H1 (cell line): ENCODE data around the gene STEAP2. TPM values are rescaled to one million over a fixed set of nuclear protein-coding genes. Genes with fewer than 3 reads are reported as not detected.

Experiments
- CTCF ChIA-PET: fragments of 300-600 bp; sonication (Branson Sonifier 250); formaldehyde crosslinking; loops from one replicate; lab custom pipeline; 2021; ENCODE audit not compliant: partially characterized antibody; lab: Charles Lee
- POLR2A ChIA-PET: fragments of 300-600 bp; sonication (Branson Sonifier 250); formaldehyde crosslinking; loops from one replicate; lab custom pipeline; 2021; ENCODE audit warnings: inconsistent platforms; ENCODE audit not compliant: partially characterized antibody; lab: Charles Lee
- DNase-seq, 2 experiments: peaks; one replicate each; pipeline versions ENCODE4 v3.0.0 to v3.0.0-alpha.2; 2010 to 2022; ENCODE audit warnings: low spot score in 2 of 2, low read depth in 1 of 2, mixed read lengths in 1 of 2
- FAIRE-seq: peaks from 2 replicates; lab custom pipeline; 2011; peaks lifted over from hg19 to GRCh38; lab: Jason Lieb, UNC
- H2AFZ ChIP-seq: 2 replicates; pipeline ENCODE4 v1.8.1; 2012; ENCODE audit warnings: low read length, inconsistent platforms
- H2AK5ac ChIP-seq: 2 replicates; pipeline ENCODE4 v1.6.1; 2013; ENCODE audit warnings: low read depth, low read length
- H2BK120ac ChIP-seq: replicated peaks from 2 replicates; pipeline ENCODE3; 2013; ENCODE audit warnings: low read depth, low read length, inconsistent platforms
- H2BK12ac ChIP-seq: 2 replicates; pipeline ENCODE4 v1.6.1; 2013; ENCODE audit warnings: low read depth, low read length
- H2BK15ac ChIP-seq: 2 replicates; pipeline ENCODE4 v1.6.1; 2013; ENCODE audit warnings: low read length
- H2BK20ac ChIP-seq: 2 replicates; pipeline ENCODE4 v1.6.1; 2013; ENCODE audit warnings: low read length
- H2BK5ac ChIP-seq: 2 replicates; pipeline ENCODE4 v1.6.1; 2013; ENCODE audit warnings: low read depth, low read length
- H3K14ac ChIP-seq: 2 replicates; pipeline ENCODE4 v1.6.1; 2013; ENCODE audit warnings: inconsistent platforms; ENCODE audit not compliant: insufficient read length
- H3K18ac ChIP-seq: 2 replicates; pipeline ENCODE4 v1.6.1; 2013; ENCODE audit warnings: low read length; ENCODE audit errors: extremely low read depth
- H3K23ac ChIP-seq: 2 replicates; pipeline ENCODE4 v1.6.1; 2013; ENCODE audit warnings: inconsistent platforms; ENCODE audit not compliant: insufficient read length
- H3K23me2 ChIP-seq: 2 replicates; pipeline ENCODE4 v1.6.1; 2013; ENCODE audit warnings: low read depth, low read length
- H3K27ac ChIP-seq: 2 replicates; pipeline ENCODE4 v1.6.1; 2011; ENCODE audit warnings: low read depth, low read length, inconsistent platforms
- H3K27me3 ChIP-seq, 4 experiments: replicated peaks in 1 of 4; 1 replicate in 1 of 4; 2 replicates in 3 of 4; pipeline versions ENCODE4 v1.6.1 to v1.8.1; 2011 to 2013; ENCODE audit warnings: low read length in 3 of 4, mild to moderate bottlenecking in 3 of 4, inconsistent platforms in 2 of 4, mixed read lengths in 2 of 4, moderate library complexity in 1 of 4; ENCODE audit not compliant: control insufficient read depth in 3 of 4, insufficient read depth in 3 of 4; ENCODE audit errors: extremely low read depth in 1 of 4
- H3K36me3 ChIP-seq, 4 experiments: 2 replicates each; pipeline versions ENCODE4 v1.6.1 to v1.8.1; 2011 to 2013; ENCODE audit warnings: mild to moderate bottlenecking in 4 of 4, low read length in 3 of 4, moderate library complexity in 2 of 4, control low read depth in 1 of 4, inconsistent platforms in 1 of 4; ENCODE audit not compliant: insufficient read depth in 4 of 4, control insufficient read depth in 2 of 4
- H3K4ac ChIP-seq: replicated peaks from 2 replicates; pipeline ENCODE3; 2013; ENCODE audit warnings: low read length, low read depth, mixed read lengths, inconsistent platforms; ENCODE audit not compliant: insufficient read length
- H3K4me1 ChIP-seq, 4 experiments: replicated peaks in 1 of 4; 1 replicate in 1 of 4; 2 replicates in 3 of 4; pipeline versions ENCODE4 v1.6.1 to v1.8.1; 2011 to 2013; ENCODE audit warnings: low read length in 3 of 4, inconsistent platforms in 2 of 4, mixed read lengths in 1 of 4; ENCODE audit not compliant: insufficient read depth in 4 of 4, control insufficient read depth in 3 of 4
- H3K4me2 ChIP-seq, 2 experiments: 2 replicates each; pipeline versions ENCODE4 v1.6.1 to v1.8.1; 2011 to 2013; ENCODE audit warnings: low read depth in 2 of 2, low read length in 2 of 2, control low read depth in 1 of 2, inconsistent platforms in 1 of 2, mild to moderate bottlenecking in 1 of 2; ENCODE audit not compliant: insufficient read depth in 1 of 2
- H3K4me3 ChIP-seq, 4 experiments: fragments of 200-600, 300-600 bp in 1 of 4; sonication (generic), shearing (Covaris generic), sonication (Bioruptor Twin) in 1 of 4; 2 replicates each; pipeline versions ENCODE4 v1.5.1 to v1.8.1; 2011 to 2016; ENCODE audit warnings: low read length in 4 of 4, low read depth in 3 of 4, control low read depth in 2 of 4, inconsistent platforms in 2 of 4, mild to moderate bottlenecking in 2 of 4, mixed read lengths in 1 of 4, moderate library complexity in 1 of 4; ENCODE audit not compliant: insufficient read depth in 2 of 4; ENCODE audit errors: extremely low read depth in 1 of 4
- H3K56ac ChIP-seq: replicated peaks from 2 replicates; pipeline ENCODE3; 2013; ENCODE audit warnings: low read depth, mild to moderate bottlenecking, mixed read lengths, low read length, inconsistent platforms; ENCODE audit not compliant: insufficient read length
- H3K79me1 ChIP-seq: 2 replicates; pipeline ENCODE4 v1.6.1; 2013; ENCODE audit warnings: low read depth, low read length, control low read depth
- H3K79me2 ChIP-seq, 2 experiments: 2 replicates each; pipeline versions ENCODE4 v1.6.1 to v1.8.1; 2012 to 2013; ENCODE audit warnings: low read length in 2 of 2, mild to moderate bottlenecking in 2 of 2, inconsistent platforms in 1 of 2; ENCODE audit not compliant: insufficient read depth in 2 of 2, control insufficient read depth in 1 of 2
- H3K9ac ChIP-seq, 4 experiments: replicated peaks in 1 of 4; 1 replicate in 1 of 4; 2 replicates in 3 of 4; pipeline versions ENCODE4 v1.6.1 to v1.8.1; 2011 to 2013; ENCODE audit warnings: low read depth in 3 of 4, low read length in 3 of 4, control low read depth in 2 of 4, mild to moderate bottlenecking in 2 of 4, moderate library complexity in 2 of 4, inconsistent platforms in 1 of 4; ENCODE audit errors: extremely low read depth in 1 of 4
- H3K9me3 ChIP-seq, 2 experiments: 2 replicates each; pipeline versions ENCODE4 v1.6.1 to v1.8.1; 2012 to 2013; ENCODE audit warnings: mild to moderate bottlenecking in 2 of 2, moderate library complexity in 2 of 2, control low read depth in 1 of 2, inconsistent platforms in 1 of 2, low read depth in 1 of 2, low read length in 1 of 2, mixed read lengths in 1 of 2; ENCODE audit not compliant: insufficient read depth in 2 of 2
- H4K20me1 ChIP-seq, 2 experiments: replicated peaks in 1 of 2; 2 replicates each; pipeline versions ENCODE3 to v1.8.1; 2011 to 2013; ENCODE audit warnings: inconsistent platforms in 2 of 2, low read length in 2 of 2, mild to moderate bottlenecking in 1 of 2; ENCODE audit not compliant: insufficient read depth in 2 of 2, control insufficient read depth in 1 of 2
- H4K5ac ChIP-seq: 2 replicates; pipeline ENCODE4 v1.6.1; 2013; ENCODE audit warnings: low read length, low read depth, mixed read lengths, inconsistent platforms; ENCODE audit not compliant: insufficient read length
- H4K8ac ChIP-seq: 2 replicates; pipeline ENCODE4 v1.8.0; 2013; ENCODE audit warnings: mild to moderate bottlenecking, moderate library complexity, low read length, inconsistent platforms; ENCODE audit not compliant: insufficient read depth; ENCODE audit errors: extremely low read depth
- H4K91ac ChIP-seq: replicated peaks from 2 replicates; pipeline ENCODE3; 2013; ENCODE audit warnings: low read length, mixed read lengths, inconsistent platforms; ENCODE audit not compliant: insufficient read length
- EZH2 ChIP-seq: fragments of 200-600 bp; sonication (generic); IDR thresholded peaks from 2 replicates; pipeline ENCODE4 v1.7.1; 2012; ENCODE audit warnings: low read depth, mild to moderate bottlenecking, moderate library complexity, low read length, inconsistent platforms; ENCODE audit not compliant: severe bottlenecking
- WGBS, 2 experiments: shearing (Covaris generic) in 1 of 2; methylation state at CpG; one replicate each; pipeline versions ENCODE4 v1.1.6 to v1.1.7; 2013 to 2015; ENCODE audit warnings: low lambda C conversion rate in 2 of 2, mixed read lengths in 2 of 2, inconsistent platforms in 1 of 2, low coverage in 1 of 2, missing lambda C conversion rate in 1 of 2; ENCODE audit not compliant: insufficient replicate concordance in 2 of 2, insufficient coverage in 1 of 2, insufficient read length in 1 of 2; ENCODE audit errors: extremely low coverage in 1 of 2, missing lambda C conversion rate in 1 of 2; 5-methylcytosine and 5-hydroxymethylcytosine counted together
- polyA plus RNA-seq, 7 experiments: library from polyadenylated mRNA; depleted of rRNA in 3 of 7; stranded (reverse) in 5 of 7; unstranded in 2 of 7; fragments of >200 nt in 5 of 7; fragments of 200-250 nt in 2 of 7; gene quantifications; 1 replicate in 5 of 7; 2 replicates in 1 of 7; 4 replicates in 1 of 7; pipeline versions ENCODE4 v1.2.1 to v1.2.3, GENCODE V29; 2011 to 2013; ENCODE audit warnings: missing spikeins in 2 of 7, mixed read lengths in 2 of 7
- total RNA-seq: library from RNA; stranded (reverse); fragmentation: NEBNext Ultra II Directional; extraction: Animal tissue kit (Norgen Biotek cat#: 25700); gene quantifications from 2 replicates; pipeline ENCODE4 v1.2.1, GENCODE V29; 2021

The STEAP2 gene
- total and polyA plus RNA-seq, 2 of the 8 experiments (the other 6 are each of a cell fraction or from before 2014, with no cell fraction given) = 13.4 to 18.4 TPM

- Histone ChIP-seq H2AFZ (no peak overlapping the region), H2AK5ac (no peak overlapping the region), H3K9me3 (no peaks in the 10 kb centered on the region), H3K56ac (no peak overlapping the region), H3K4ac (no peak overlapping the region), H2BK20ac (no peak overlapping the region), H2BK15ac (no peak overlapping the region), H3K4me3 (no peak overlapping the region), H3K27ac (no peak overlapping the region), H3K79me1 (no peaks in the 10 kb centered on the region)
- no peak for FAIRE-seq
- TF ChIP-seq EZH2 = no peak
- TF ChIP-seq, all 59 proteins: peak for 0
- DNase-seq = no peak
- Histone ChIP-seq H4K91ac (no peak overlapping the region), H3K23ac (no peak overlapping the region), H3K27me3 (no peaks in the 10 kb centered on the region), H2BK120ac (no peak overlapping the region), H2BK12ac (no peak overlapping the region), H4K20me1 (peaks cover 0 to 1% of the 10 kb centered on the region in 2 experiments), H3K18ac (no peak overlapping the region), H3K4me2 (no peak overlapping the region), H3K4me1 (no peaks in the 10 kb centered on the region), H3K79me2 (no peaks in the 10 kb centered on the region), H4K8ac (no peak overlapping the region), H2BK5ac (no peak overlapping the region; the same call in 1 of the 2 replicates), H3K36me3 (peaks cover 0 to 5% (median 0%) of the 10 kb centered on the region in 4 experiments; a peak in 3 of 8 replicates), H3K9ac (no peak overlapping the region), H4K5ac (no peak overlapping the region), H3K14ac (no peak overlapping the region), H3K23me2 (no peaks in the 10 kb centered on the region)
- WGBS, 2 experiments = 93% methylated on average over 2 of the region's 2 CpGs; no CpG with 5 or more reads in 1 of the 2 experiments
- ChIA-PET CTCF (interaction anchor here (0.9 kb wide), 1 partner anchor 43 kb away, joined by 3 read pairs; no protein-coding TSS in a partner anchor), POLR2A (interaction anchor here (0.6 to 1.6 kb wide), 4 partner anchors 8 to 27 kb away, joined by 4 read pairs; partner anchors contain the start of gene STEAP2)
These were observed 26.5 kb downstream of the STEAP2 start for GRCh38 chr7:90238022-90238421.
